ENCODE measurements around the gene ATP5PB.

The ATP5PB gene

DNA sequence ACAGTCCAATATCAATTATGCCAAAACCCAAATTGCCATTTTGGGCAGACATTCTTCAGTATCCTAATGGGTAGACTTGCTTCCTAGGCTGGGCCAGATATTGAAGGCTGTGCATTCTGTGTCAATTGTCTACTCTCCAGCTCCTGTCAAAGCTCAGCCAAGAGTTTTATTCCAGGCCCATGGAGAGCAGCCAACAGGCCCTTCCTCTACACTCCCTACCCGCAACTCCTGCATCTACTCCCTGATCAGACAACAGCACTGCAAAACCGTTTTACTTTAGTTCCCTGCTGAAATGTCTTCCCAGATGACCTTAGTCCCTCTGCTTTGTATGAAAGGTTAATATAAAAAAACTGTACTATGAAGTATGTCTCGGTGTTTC, 60.7 kb downstream of the ATP5PB start:
- no peak for FAIRE-seq

DNA sequence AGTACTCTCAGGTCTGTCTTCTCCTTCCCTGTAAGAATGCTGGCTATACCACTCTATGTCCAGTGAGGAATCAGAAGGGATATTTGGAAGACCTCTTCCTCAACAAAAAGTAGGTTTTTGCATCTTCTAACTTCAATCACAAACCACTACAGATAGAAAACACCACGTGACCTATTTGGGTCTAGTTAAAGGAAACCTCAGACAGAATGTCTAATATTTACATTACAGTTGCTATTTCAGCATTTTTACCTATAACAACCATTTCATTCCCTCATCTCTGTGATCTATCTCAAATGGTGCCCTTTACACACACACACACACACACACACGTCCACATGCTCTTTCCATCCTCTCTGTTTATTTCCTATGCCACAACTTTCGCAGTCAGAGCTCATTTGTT, 62.1 kb downstream of the ATP5PB start:
- FAIRE-seq = no peak

Data from TTC549 (cell line).